Panc1 (cell line): ENCODE data around the gene SULT4A1.
A peak's percentile ranks its signal among the peaks of the same experiment; 100 is the strongest.

Experiments used
- CTCF ChIP-seq: fragments of 450-650 bp; IDR thresholded peaks from 2 replicates; pipeline ENCODE4 v1.5.1; 2017; ENCODE audit warnings: mild to moderate bottlenecking
- POLR2AphosphoS5 ChIP-seq: IDR thresholded peaks from 2 replicates; pipeline ENCODE4 v1.6.1; 2012; ENCODE audit warnings: mild to moderate bottlenecking, low read depth, low read length, moderate library complexity
- SIN3A ChIP-seq: IDR thresholded peaks from 2 replicates; pipeline ENCODE4 v1.6.1; 2012; ENCODE audit warnings: low read depth, mild to moderate bottlenecking, low read length, moderate library complexity, borderline replicate concordance; ENCODE audit not compliant: insufficient read depth
- TCF7L2 ChIP-seq: IDR thresholded peaks from 2 replicates; pipeline ENCODE4 v1.6.1; 2011; ENCODE audit warnings: mild to moderate bottlenecking, low read depth, low read length, inconsistent platforms

DNA sequence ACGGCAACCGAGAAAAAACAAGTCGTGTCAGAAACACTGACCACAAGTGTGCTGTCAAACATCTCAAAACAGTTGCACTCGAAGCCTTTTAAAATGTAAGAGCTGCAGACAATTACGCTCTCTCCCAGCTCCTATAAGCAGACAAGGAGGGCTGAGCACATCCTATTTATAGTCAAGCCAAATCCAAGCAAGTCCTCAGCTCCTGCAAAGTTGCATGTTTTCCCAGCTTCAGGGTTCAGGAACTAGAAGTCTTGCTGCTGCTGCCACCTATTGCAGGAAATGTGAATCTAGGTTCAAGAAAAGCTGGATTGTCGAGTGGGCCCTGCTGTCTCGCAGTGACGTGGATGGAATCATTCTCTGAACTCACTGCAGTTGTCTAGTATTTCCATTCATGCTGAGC is 65.7 kb downstream of the SULT4A1 start:
- TF ChIP-seq POLR2AphosphoS5 (no peak), TCF7L2 (no peak), CTCF (peak; percentile 64), SIN3A (no peak)
